HepG2 (cell line): ENCODE results near the gene ATP5MC2. TPM values are rescaled to one million over a fixed set of nuclear protein-coding genes. Genes with fewer than 3 reads are reported as not detected.

Experiments
- AHR ChIP-seq: IDR thresholded peaks from 2 replicates; pipeline ENCODE4 v1.6.1; 2018; ENCODE audit warnings: missing genetic modification reagents, missing compliant biosample characterization
- EHMT2 ChIP-seq: fragments of 200-600 bp; sonication (generic); IDR thresholded peaks from 2 replicates; pipeline ENCODE4 v1.7.0; 2017; ENCODE audit warnings: antibody characterized with exemption, low read depth, low read length, borderline replicate concordance
- GZF1 ChIP-seq: sonication (generic); formaldehyde crosslinking; IDR thresholded peaks from 2 replicates; pipeline ENCODE4 v1.5.1; 2020; ENCODE audit warnings: mild to moderate bottlenecking, missing genetic modification reagents
- HNRNPH1 ChIP-seq: fragments of 200-400 bp; formaldehyde crosslinking; optimal IDR thresholded peaks from 2 replicates; pipeline ENCODE3; 2017; ENCODE audit warnings: mild to moderate bottlenecking, low read depth, low read length
- RAD21 ChIP-seq: fragments of 450-650 bp; formaldehyde crosslinking; IDR thresholded peaks from 2 replicates; pipeline ENCODE4 v1.5.0; 2020; ENCODE audit warnings: mild to moderate bottlenecking
- SALL1 ChIP-seq: sonication (generic); formaldehyde crosslinking; IDR thresholded peaks from 2 replicates; pipeline ENCODE4 v1.8.0; 2022; ENCODE audit warnings: mild to moderate bottlenecking, missing genetic modification reagents
- SMC3 ChIP-seq: IDR thresholded peaks from 2 replicates; pipeline ENCODE4 v1.6.1; 2011; ENCODE audit warnings: low read length, improper control_type of control experiment
- TEAD3 ChIP-seq: optimal IDR thresholded peaks from 2 replicates; pipeline ENCODE3; 2016; ENCODE audit warnings: borderline replicate concordance
- ZSCAN29 ChIP-seq: sonication (generic); formaldehyde crosslinking; conservative IDR thresholded peaks from 2 replicates; pipeline ENCODE4 v1.4.0; 2020; ENCODE audit warnings: mild to moderate bottlenecking, missing genetic modification reagents
- polyA plus RNA-seq, 8 experiments: library from polyadenylated mRNA; depleted of rRNA in 3 of 8; stranded (reverse) in 7 of 8; unstranded in 1 of 8; fragments of >200 nt; fragmentation: Illumina TruSeq in 4 of 8; extraction: Trizol in 4 of 8; gene quantifications; 2 replicates each; pipeline versions ENCODE4 v1.2.1 to v1.2.3, GENCODE V29; 2011 to 2016; ENCODE audit warnings: low read depth in 4 of 8, missing spikeins in 1 of 8, mixed read lengths in 1 of 8; ENCODE audit not compliant: insufficient read depth in 1 of 8
- total RNA-seq, 5 experiments: library from RNA; depleted of rRNA; stranded (reverse); fragments of >200 nt; fragmentation: Illumina TruSeq; extraction: Trizol; gene quantifications; 2 replicates each; pipeline ENCODE4 v1.2.3, GENCODE V29; 2016; ENCODE audit warnings: low read depth in 1 of 5
- TF ChIP-seq, protein P1 (sequence below), 2 experiments: sonication (generic) in 1 of 2; formaldehyde crosslinking in 1 of 2; IDR thresholded peaks; 2 replicates each; pipeline versions ENCODE4 v1.4.0 to v1.6.1; 2018 to 2020; ENCODE audit warnings: missing genetic modification reagents in 2 of 2, borderline replicate concordance in 1 of 2, low read depth in 1 of 2, mild to moderate bottlenecking in 1 of 2, missing biosample characterization in 1 of 2
- TF ChIP-seq, protein P2 (sequence below): sonication (generic); formaldehyde crosslinking; IDR thresholded peaks from 2 replicates; pipeline ENCODE4 v1.4.0; 2020; ENCODE audit warnings: missing genetic modification reagents, borderline replicate concordance
- TF ChIP-seq, protein P3 (sequence below): IDR thresholded peaks from 2 replicates; pipeline ENCODE4 v1.6.1; 2016; ENCODE audit warnings: low read depth, borderline replicate concordance

ATP5MC2 gene
- total and polyA plus RNA-seq, 2 of the 13 experiments (the other 11 are each of a cell fraction or from before 2014, with no cell fraction given): 230 to 257 TPM

DNA sequence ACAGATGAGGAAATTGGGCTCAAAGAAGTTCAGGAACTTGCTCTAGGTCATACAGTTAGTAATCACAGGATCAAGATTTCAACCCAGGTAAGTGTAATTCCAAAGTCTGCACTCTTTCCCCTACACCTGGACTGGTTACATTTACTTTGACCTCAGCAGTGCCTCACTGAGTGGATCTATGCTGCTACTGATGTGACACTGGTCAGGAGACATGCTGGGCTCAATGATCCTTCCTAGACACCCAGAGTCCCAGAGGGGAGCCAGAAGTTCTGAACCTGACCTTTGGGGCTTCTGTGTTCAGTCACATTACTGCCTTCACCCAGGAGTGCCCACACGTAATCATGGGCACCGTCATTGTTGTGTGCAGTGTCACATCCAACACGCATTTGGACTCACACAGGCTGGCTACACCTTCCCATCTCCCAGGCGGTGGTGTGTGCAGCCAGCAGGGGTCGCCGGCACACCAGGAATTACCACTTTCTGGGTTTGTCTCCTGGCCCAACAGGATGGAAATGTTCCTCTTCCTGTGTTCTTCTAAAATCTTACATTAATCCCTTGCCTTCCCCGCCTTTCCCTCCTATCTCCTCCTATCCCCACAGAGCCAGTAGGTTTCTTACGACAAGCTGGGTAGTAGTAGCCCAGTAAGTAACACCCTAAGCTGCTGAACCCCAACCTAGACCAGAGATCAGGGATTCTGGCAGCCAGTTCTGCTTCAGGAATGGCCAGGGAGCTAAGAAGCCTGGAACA is 25.8 kb upstream of the ATP5MC2 start (continued):
- TF ChIP-seq SMC3: peak; percentile 71
- TF ChIP-seq EHMT2: no peak
- TF ChIP-seq, protein P1, sequence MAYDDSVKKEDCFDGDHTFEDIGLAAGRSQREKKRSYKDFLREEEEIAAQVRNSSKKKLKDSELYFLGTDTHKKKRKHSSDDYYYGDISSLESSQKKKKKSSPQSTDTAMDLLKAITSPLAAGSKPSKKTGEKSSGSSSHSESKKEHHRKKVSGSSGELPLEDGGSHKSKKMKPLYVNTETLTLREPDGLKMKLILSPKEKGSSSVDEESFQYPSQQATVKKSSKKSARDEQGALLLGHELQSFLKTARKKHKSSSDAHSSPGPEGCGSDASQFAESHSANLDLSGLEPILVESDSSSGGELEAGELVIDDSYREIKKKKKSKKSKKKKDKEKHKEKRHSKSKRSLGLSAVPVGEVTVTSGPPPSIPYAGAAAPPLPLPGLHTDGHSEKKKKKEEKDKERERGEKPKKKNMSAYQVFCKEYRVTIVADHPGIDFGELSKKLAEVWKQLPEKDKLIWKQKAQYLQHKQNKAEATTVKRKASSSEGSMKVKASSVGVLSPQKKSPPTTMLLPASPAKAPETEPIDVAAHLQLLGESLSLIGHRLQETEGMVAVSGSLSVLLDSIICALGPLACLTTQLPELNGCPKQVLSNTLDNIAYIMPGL (CRISPR knock-in tag; IDR thresholded peaks at IDR 0.05; ENCODE audit: borderline replicate concordance in 1 of 2, low read depth in 1 of 2): 0 out of 4 replicates have a peak, but pooled peaks have one; percentile 33 to 35
- TF ChIP-seq TEAD3 (CRISPR knock-in tag): peak; percentile 54
- no peak for TF ChIP-seq ZSCAN29 (CRISPR knock-in tag)
- no peak for TF ChIP-seq HNRNPH1
- TF ChIP-seq SALL1 (CRISPR knock-in tag): 0 out of 2 replicates have a peak, but pooled peaks have one; percentile 12
- TF ChIP-seq GZF1 (CRISPR knock-in tag): no peak
- TF ChIP-seq RAD21 (CRISPR knock-in tag): peak; percentile 91
- TF ChIP-seq, protein P2, sequence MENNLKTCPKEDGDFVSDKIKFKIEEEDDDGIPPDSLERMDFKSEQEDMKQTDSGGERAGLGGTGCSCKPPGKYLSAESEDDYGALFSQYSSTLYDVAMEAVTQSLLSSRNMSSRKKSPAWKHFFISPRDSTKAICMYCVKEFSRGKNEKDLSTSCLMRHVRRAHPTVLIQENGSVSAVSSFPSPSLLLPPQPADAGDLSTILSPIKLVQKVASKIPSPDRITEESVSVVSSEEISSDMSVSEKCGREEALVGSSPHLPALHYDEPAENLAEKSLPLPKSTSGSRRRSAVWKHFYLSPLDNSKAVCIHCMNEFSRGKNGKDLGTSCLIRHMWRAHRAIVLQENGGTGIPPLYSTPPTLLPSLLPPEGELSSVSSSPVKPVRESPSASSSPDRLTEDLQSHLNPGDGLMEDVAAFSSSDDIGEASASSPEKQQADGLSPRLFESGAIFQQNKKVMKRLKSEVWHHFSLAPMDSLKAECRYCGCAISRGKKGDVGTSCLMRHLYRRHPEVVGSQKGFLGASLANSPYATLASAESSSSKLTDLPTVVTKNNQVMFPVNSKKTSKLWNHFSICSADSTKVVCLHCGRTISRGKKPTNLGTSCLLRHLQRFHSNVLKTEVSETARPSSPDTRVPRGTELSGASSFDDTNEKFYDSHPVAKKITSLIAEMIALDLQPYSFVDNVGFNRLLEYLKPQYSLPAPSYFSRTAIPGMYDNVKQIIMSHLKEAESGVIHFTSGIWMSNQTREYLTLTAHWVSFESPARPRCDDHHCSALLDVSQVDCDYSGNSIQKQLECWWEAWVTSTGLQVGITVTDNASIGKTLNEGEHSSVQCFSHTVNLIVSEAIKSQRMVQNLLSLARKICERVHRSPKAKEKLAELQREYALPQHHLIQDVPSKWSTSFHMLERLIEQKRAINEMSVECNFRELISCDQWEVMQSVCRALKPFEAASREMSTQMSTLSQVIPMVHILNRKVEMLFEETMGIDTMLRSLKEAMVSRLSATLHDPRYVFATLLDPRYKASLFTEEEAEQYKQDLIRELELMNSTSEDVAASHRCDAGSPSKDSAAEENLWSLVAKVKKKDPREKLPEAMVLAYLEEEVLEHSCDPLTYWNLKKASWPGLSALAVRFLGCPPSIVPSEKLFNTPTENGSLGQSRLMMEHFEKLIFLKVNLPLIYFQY (CRISPR knock-in tag): 0 out of 2 replicates have a peak, but pooled peaks have one; percentile 37
- 0 out of 2 replicates have a peak, but pooled peaks have one; percentile 38 for TF ChIP-seq AHR
- TF ChIP-seq, protein P3, sequence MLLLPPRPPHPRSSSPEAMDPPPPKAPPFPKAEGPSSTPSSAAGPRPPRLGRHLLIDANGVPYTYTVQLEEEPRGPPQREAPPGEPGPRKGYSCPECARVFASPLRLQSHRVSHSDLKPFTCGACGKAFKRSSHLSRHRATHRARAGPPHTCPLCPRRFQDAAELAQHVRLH (CRISPR knock-in tag): 0 out of 2 replicates have a peak, but pooled peaks have one; percentile 46
- TF ChIP-seq, all 625 proteins: peak for 14
